MM.1S (cell line): ENCODE measurements around the gene LIPN.

Experiments
- DNase-seq: peaks from one replicate; pipeline ENCODE4 v3.0.0-alpha.2; 2015
- H2AFZ ChIP-seq: fragments of 300-600 bp; sonication (generic); 2 replicates; pipeline ENCODE4 v1.6.0; 2016; ENCODE audit warnings: antibody characterized with exemption, low read length
- H3F3A ChIP-seq: fragments of 300-600 bp; sonication (generic); 2 replicates; pipeline ENCODE4 v1.6.1; 2016; ENCODE audit warnings: mild to moderate bottlenecking, antibody characterized with exemption, low read length, moderate library complexity, mixed read lengths; ENCODE audit not compliant: insufficient read depth
- H3K27ac ChIP-seq: fragments of 300-600 bp; sonication (generic); 2 replicates; pipeline ENCODE4 v1.5.1; 2016; ENCODE audit warnings: mild to moderate bottlenecking, low read length
- H3K27me3 ChIP-seq: fragments of 300-600 bp; sonication (generic); replicated peaks from 2 replicates; pipeline ENCODE4 v1.6.0; 2016; ENCODE audit warnings: low read length; ENCODE audit not compliant: insufficient read depth
- H3K36me3 ChIP-seq: fragments of 300-600 bp; sonication (generic); replicated peaks from 2 replicates; pipeline ENCODE4 v1.6.1; 2016; ENCODE audit warnings: mild to moderate bottlenecking, low read length, mixed read lengths; ENCODE audit not compliant: insufficient read depth
- H3K4me1 ChIP-seq: fragments of 300-600 bp; sonication (generic); 2 replicates; pipeline ENCODE4 v1.6.1; 2016; ENCODE audit warnings: low read length, mixed read lengths
- H3K4me2 ChIP-seq: fragments of 300-600 bp; sonication (generic); 2 replicates; pipeline ENCODE4 v1.6.0; 2016; ENCODE audit warnings: low read depth, low read length
- H3K4me3 ChIP-seq: fragments of 300-600 bp; sonication (generic); 2 replicates; pipeline ENCODE4 v1.5.1; 2016; ENCODE audit warnings: low read length, mixed read lengths
- H3K79me2 ChIP-seq: fragments of 300-600 bp; sonication (generic); 2 replicates; pipeline ENCODE4 v1.6.1; 2016; ENCODE audit warnings: mixed run types, low read length, mixed read lengths
- H3K9ac ChIP-seq: fragments of 300-600 bp; sonication (generic); 2 replicates; pipeline ENCODE4 v1.6.1; 2016; ENCODE audit warnings: low read length, mixed read lengths
- H3K9me2 ChIP-seq: fragments of 300-600 bp; sonication (generic); replicated peaks from 2 replicates; pipeline ENCODE4 v1.6.1; 2016; ENCODE audit warnings: mild to moderate bottlenecking, low read length, mixed read lengths; ENCODE audit not compliant: insufficient read depth
- H3K9me3 ChIP-seq: fragments of 300-600 bp; sonication (generic); replicated peaks from 2 replicates; pipeline ENCODE4 v1.6.1; 2016; ENCODE audit warnings: mild to moderate bottlenecking, low read length, mixed read lengths; ENCODE audit not compliant: insufficient read depth
- H4K20me1 ChIP-seq: fragments of 300-600 bp; sonication (generic); 2 replicates; pipeline ENCODE4 v1.6.1; 2016; ENCODE audit warnings: mild to moderate bottlenecking, low read length, moderate library complexity, mixed read lengths; ENCODE audit not compliant: insufficient read depth
- CTCF ChIP-seq: fragments of 300-600 bp; sonication (generic); IDR thresholded peaks from 2 replicates; pipeline ENCODE4 v1.5.1; 2016; ENCODE audit warnings: antibody characterized with exemption, low read length, mixed read lengths
- EZH2 ChIP-seq: fragments of 300-600 bp; sonication (generic); optimal IDR thresholded peaks from 2 replicates; pipeline ENCODE3; 2017; ENCODE audit warnings: low read depth, mild to moderate bottlenecking, antibody characterized with exemption, low read length, mixed read lengths
- EZH2phosphoT487 ChIP-seq: fragments of 300-600 bp; sonication (generic); IDR thresholded peaks from 2 replicates; pipeline ENCODE4 v1.6.1; 2018; ENCODE audit warnings: antibody characterized with exemption, low read length

Gene LIPN

GRCh38 chr10:88800152-88801125, 40.6 kb downstream of the LIPN start:
- H3F3A ChIP-seq, result no peaks in the 10 kb centered on the region
- TF ChIP-seq CTCF (no peak), EZH2phosphoT487 (no peak), EZH2 (no peak)
- no peak overlapping the region for H2AFZ ChIP-seq
- no peaks in the 10 kb centered on the region for H3K9me3 ChIP-seq
- H3K9ac ChIP-seq, result no peak overlapping the region
- no peaks in the 10 kb centered on the region for H3K4me1 ChIP-seq
- H3K4me3 ChIP-seq, result no peak overlapping the region
- H3K36me3 ChIP-seq, result no peaks in the 10 kb centered on the region
- H3K27ac ChIP-seq, result no peak overlapping the region
- H3K79me2 ChIP-seq, result no peaks in the 10 kb centered on the region
- DNase-seq, result no peak
- no peaks in the 10 kb centered on the region for H4K20me1 ChIP-seq
- H3K9me2 ChIP-seq, result no peaks in the 10 kb centered on the region
- H3K27me3 ChIP-seq, result no peaks in the 10 kb centered on the region
- H3K4me2 ChIP-seq, result no peak overlapping the region

GRCh38 chr10:88802523-88803285, 42.9 kb downstream of the LIPN start, which contains the start of gene LIPM:
Gene LIPM (plus strand): TSS chr10:88802730. CDS start chr10:88802897, 167 bp downstream.
- no peaks in the 10 kb centered on the region for H3K79me2 ChIP-seq
- TF ChIP-seq CTCF, result no peak
- no peak for TF ChIP-seq EZH2
- no peak for TF ChIP-seq EZH2phosphoT487
- no peaks in the 10 kb centered on the region for H3K27me3 ChIP-seq

GRCh38 chr10:88803641-88804040, 43.8 kb downstream of the LIPN start:
- H4K20me1 ChIP-seq, result no peaks in the 10 kb centered on the region
- H3K4me1 ChIP-seq, result no peaks in the 10 kb centered on the region

More at GRCh38 chr10:88802523-88803285, 42.9 kb downstream of the LIPN start, which contains the start of gene LIPM:
- no peak within 1 kb of the TSS for H3K4me3 ChIP-seq
- no peak within 1 kb of the TSS for H3K4me2 ChIP-seq
- H3K4me1 ChIP-seq, result no peaks in the 10 kb centered on the region
- no peaks in the 10 kb centered on the region for H3F3A ChIP-seq
- no peak within 1 kb of the TSS for H2AFZ ChIP-seq
- no peaks in the 10 kb centered on the region for H3K9me3 ChIP-seq
- H4K20me1 ChIP-seq, result no peaks in the 10 kb centered on the region
- H3K9ac ChIP-seq, result no peak within 1 kb of the TSS
- H3K9me2 ChIP-seq, result no peaks in the 10 kb centered on the region
- no peaks in the 10 kb centered on the region for H3K36me3 ChIP-seq
- DNase-seq, result no peak
- no peak within 1 kb of the TSS for H3K27ac ChIP-seq

More at GRCh38 chr10:88803641-88804040, 43.8 kb downstream of the LIPN start:
- TF ChIP-seq EZH2phosphoT487 (no peak), CTCF (no peak), EZH2 (no peak)
- Histone ChIP-seq H3K9ac (no peak overlapping the region), H2AFZ (no peak overlapping the region), H3K27me3 (no peaks in the 10 kb centered on the region), H3K36me3 (no peaks in the 10 kb centered on the region), H3K9me3 (no peaks in the 10 kb centered on the region), H3K27ac (no peak overlapping the region), H3F3A (no peaks in the 10 kb centered on the region), H3K79me2 (no peaks in the 10 kb centered on the region), H3K4me3 (no peak overlapping the region), H3K4me2 (no peak overlapping the region), H3K9me2 (no peaks in the 10 kb centered on the region)
- DNase-seq, result no peak
